Tongue (tissue), 2 donors: ENCODE data around the gene TEX35. TPM values are rescaled to one million over a fixed set of nuclear protein-coding genes. Genes with fewer than 3 reads are reported as not detected.
"Not testable (repeated sequence)": the region's sequence is repeated elsewhere in the genome, so short reads cannot be mapped to it uniquely, and the experiment has no call there.

Source experiments
- DNase-seq: peaks from one replicate; pipeline ENCODE4 v3.0.0-alpha.2; 2015
- total RNA-seq: library from RNA; depleted of rRNA; stranded (reverse); fragments of >200 nt; gene quantifications from one replicate; pipeline ENCODE4 v1.2.3, GENCODE V29; 2014

The TEX35 gene
- total RNA-seq, 1 donor from 2014 or later = not detected

- no peak for DNase-seq
Observed at GRCh38 chr1:178495158-178495557, 17.8 kb upstream of the TEX35 start.

DNA sequence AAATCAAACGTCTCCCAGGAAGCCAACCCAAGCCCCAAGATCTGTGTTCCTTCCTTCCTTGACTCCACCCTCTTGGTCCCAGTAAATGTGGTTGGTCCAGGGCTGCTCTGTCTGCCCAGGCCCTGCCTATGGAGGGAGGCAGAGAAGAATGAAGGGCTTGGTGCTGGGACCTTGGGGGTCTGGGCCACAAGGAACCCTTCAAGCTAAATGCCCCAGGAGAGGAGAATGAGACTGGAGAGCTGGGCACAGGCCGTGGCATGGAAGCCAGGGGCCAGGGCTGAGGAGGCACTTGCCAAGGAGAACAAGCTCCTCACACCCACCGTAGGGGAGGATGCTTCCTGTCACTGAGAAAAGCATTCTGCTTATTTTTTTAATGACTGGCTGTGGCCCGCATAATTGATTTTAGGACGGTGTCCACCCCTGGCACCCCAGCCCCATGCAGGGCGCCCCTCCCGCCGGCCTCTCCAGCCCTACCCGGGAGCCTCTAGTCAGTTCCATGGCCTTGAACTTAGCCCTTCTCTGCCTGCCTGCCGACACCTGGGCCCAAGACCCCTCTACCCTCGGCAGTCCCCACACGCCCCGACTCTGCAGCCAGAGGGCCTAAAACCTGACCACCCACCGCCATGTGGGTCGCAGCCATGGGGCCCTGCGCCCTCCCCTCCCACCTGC is 17.0 kb upstream of the TEX35 start:
- no peak for DNase-seq

- DNase-seq = no peak
Observed at GRCh38 chr1:178496410-178497135, 16.3 kb upstream of the TEX35 start, which contains the start of gene CLEC20A. TSS of gene CLEC20A (minus strand) at chr1:178496964. CDS start at chr1:178496939, 25 bp downstream.

DNA sequence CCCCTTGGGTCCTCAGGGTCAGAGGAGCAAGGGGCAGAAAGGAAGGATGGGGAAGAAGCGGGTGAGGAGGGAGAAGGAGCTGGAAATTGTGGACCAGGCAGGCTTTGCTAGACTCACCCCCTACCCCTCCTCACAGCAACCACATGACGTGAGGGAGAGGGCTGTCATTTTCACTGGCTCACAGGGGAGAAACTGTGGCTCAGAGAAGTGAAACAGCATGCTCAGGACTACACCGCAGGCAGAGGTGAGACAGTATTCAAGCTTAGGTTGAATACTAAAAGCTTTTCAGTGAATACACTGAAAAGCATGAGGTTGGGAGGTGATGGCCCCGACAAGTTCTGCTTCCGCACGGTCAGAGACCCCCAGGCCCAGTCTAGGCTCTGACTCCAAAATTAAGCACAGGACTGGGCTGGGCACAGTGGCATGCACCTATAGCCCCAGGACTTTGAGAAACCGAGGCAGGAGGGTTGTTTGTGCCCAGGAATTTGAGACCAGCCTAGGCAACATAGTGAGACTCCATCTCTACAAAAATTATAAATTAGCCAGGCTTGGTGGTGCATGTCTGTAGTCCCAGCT is 14.9 kb upstream of the TEX35 start:
- no peak for DNase-seq

DNA sequence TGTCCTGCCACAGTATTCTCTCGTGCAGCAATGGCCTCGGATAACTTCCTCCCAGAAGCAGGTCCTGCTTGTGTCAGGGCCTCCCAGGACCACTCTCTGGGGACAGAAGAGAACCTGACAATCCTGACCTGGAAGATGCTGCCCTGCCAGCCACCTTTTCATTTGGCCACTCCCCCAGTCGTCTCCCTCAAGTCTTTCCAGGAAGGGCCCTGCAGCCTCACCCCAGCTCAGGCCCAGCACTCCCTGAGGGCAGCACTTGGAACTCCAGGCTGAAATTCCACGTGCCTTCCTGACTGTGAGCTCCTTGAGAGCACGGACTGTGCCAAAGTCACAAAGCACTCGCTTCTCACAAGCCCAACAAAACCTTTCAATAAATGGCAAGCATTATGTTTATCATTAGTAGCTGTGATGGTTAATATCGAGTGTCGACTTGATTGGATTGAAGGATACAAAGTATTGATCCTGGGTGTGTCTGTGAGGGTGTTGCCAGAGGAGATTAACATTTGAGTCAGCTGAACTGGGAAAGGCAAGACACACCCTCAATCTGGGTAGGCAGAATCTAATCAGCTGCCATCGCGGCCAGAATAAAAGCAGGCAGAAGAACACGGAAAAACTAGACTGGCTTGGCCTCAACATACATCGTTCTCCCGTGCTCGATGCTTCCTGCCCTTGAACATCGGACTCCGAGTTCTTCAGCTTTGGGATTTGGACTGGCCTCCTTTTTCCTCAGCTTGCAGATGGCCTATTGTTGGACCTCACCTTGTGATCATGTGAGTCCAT is 13.8 kb upstream of the TEX35 start:
- no peak for DNase-seq

GRCh38 chr1:178500091-178500770 is 12.7 kb upstream of the TEX35 start:
- DNase-seq = no peak

DNA sequence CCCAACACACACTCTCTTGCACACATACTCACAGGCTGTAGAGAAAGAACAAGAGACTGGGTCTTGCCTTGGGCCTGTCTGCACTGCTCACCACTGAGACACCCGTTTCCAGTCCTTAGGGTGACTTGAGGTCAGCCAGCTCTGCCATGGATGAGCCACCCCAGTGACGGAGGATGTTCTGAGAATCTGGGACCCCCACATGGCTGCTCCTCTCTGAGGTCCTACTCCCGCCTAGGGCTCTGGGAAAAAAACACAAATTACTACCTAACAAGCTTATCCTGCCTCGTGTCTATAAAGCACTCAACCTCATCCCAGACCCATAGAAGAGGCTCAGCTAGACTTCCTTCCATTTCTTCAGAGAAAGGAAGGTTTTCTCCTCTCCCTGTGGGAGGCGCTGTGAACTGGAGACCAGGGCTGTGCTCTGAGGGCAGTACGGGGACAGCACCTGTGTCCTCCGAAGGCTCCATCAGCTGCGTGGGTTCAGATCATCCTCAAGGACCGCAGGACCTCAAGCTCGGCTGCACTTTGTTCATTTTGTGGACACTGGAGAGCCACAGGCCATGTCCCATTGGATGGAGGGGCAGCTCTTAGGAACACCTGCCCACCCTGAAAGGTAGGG is 11.9 kb upstream of the TEX35 start:
- no peak for DNase-seq

- DNase-seq = peak; percentile 81
Observed at GRCh38 chr1:178501705-178502329, 11.1 kb upstream of the TEX35 start.

DNA sequence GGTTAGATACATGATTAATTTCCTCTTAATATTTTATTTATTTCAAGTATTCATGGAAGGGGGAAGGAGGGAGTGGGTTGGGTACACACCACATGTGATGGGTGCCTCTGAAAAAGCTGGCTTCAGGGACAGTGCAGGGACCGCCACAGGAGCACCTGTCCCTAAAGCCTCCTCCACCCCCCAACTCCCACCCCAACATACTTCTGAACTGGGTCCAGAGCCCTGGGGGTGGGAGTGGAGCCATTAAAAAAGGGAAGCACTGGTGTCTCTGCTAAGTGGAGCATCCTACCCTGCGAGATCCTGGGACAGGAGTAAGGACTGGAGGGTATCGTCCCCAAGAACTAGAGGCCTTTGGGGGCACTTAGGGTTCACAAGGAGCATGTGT is 10.6 kb upstream of the TEX35 start:
- no peak for DNase-seq

- DNase-seq = no peak
Observed at GRCh38 chr1:178502856-178503255, 10.1 kb upstream of the TEX35 start.

- not testable (repeated sequence) for DNase-seq
Observed at GRCh38 chr1:178503316-178503715, 9.6 kb upstream of the TEX35 start.

GRCh38 chr1:178503849-178504248 is 9.1 kb upstream of the TEX35 start:
- DNase-seq = no peak

DNA sequence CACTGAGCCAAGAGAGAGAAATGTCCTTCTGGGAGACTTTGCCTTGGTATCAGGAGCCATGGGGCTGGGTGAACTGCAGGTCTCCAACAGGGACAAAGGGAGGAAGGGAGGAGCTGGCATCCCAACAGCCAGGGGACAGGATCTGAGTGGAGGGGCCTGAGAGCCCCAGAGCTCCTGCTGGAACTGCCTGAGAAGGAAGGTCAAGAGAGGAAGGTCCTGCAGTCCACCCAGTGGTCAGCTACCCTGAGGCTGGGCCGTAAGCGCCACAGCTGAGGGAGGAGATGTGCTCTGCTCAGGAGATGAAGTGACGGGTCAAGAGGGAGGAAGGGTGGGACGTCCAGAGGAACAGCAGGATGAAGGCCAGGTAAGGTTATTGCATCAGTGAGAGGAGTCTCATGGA is 8.6 kb upstream of the TEX35 start:
- DNase-seq = no peak

DNA sequence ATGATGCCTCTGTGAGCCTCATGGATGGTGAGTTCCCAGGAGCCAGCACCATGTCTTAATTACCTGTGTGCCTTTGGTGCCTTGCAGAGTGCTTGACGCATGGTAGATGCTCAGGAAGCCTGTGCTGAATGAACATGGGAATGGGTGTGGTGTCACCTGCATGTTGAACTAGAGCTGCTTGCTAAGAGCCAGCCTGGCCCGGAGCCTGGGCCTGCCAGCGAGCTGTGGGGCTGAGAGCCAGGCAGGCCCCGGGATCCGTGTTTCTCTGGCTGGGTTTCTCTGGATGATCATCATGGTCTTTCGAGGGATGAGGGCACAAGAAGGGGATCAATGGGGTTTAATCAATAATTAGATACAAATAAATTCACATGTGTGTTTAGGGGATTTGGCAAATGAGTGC is 6.7 kb upstream of the TEX35 start:
- no peak for DNase-seq

DNA sequence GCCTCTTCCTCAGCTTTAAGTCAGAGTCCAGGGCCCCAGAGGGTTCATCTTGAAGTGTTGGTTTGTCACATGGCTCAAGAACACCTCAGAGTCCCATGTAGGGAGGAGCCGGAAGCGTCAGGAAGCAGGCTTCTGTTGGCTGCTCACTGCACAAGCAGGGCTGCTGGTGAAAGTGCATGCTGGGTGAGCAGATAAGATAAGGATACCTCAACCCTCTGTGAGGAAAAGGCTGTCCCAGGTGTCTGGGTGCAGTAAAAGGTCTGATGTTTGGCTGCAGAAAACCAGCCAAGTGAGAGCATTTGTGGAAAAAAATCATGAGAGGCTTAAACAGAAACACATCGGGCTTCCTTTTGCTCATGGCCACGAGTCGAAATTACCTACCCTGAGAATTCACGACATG is 6.2 kb upstream of the TEX35 start:
- no peak for DNase-seq

DNA sequence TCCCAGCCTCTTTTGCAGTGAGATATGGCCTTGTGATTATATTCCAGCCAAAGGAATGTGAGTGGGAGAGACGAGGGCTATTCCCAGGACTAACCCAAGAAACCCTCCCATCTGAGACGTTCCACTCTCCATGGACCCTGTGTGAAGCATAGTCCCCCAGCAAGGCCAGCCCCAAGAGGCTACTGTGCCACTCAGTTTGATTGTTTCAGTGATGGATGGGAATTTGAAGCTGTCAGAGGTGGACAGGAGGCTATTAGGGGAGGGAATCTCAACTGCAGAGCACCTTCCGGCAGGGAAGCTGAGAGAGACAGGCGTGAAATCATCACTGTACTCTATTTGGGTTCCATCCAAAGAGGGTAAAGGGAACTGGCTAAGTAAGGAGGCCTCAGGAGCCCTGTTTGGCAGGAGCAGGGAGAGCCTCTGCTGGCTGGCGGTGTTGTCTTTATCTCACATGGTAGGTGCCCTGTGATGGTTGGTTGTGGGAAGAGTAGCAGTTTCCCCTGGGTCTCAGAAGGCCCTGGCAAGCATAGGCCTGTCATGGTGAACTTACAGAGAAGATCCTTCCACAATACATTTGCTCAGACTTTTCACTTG is 3.4 kb upstream of the TEX35 start:
- no peak for DNase-seq

DNA sequence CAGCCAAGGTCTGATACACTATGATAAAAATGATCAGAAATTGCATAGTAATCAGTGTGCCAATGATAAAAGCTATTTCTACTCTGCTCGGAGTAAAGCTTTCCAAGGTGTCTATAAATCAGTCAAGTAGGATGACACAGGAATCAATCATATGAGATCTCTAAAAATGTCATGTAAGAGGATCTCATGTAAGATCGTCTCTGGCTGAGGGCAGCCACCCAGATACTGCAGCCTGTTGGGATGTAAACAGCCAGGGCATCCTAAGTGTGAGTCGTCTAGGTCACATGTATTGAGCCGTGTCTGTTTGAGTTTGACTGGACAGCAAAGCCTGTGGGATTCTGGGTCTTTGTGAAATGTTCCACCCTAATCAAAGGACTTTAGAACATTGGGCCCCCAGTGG is 2.8 kb upstream of the TEX35 start:
- DNase-seq = no peak

- DNase-seq = peak; percentile 29
Observed at GRCh38 chr1:178513278-178513983, 522 bp downstream of the TEX35 start.

- DNase-seq = no peak
Observed at GRCh38 chr1:178516110-178516509, 3.2 kb downstream of the TEX35 start.

GRCh38 chr1:178518894-178519293 is 6.0 kb downstream of the TEX35 start:
- DNase-seq = peak; percentile 42
